ENCODE measurements around the gene TOX3. TPM values are rescaled to one million over a fixed set of nuclear protein-coding genes. Genes with fewer than 3 reads are reported as not detected.

The TOX3 gene
- total and polyA plus RNA-seq, 2 experiments from 2014 or later, result 0.24 to 0.79 TPM

GRCh38 chr16:52496051-52496876 lies 50.7 kb downstream of the TOX3 start:
- Histone ChIP-seq H3K27ac (no peak overlapping the region), H3K9me3 (ENCODE audit: low read depth) (no peaks in the 10 kb centered on the region), H3K27me3 (no peaks in the 10 kb centered on the region), H3K4me3 (no peak overlapping the region), H3K4me1 (ENCODE audit: low read depth) (peaks cover 11% of the 10 kb centered on the region), H3K36me3 (no peaks in the 10 kb centered on the region)
- peak in 1 of 2 donors; percentile 10 for DNase-seq (ENCODE audit: low read depth in 1 of 2, low spot score in 1 of 2)
- TF ChIP-seq, protein P1, sequence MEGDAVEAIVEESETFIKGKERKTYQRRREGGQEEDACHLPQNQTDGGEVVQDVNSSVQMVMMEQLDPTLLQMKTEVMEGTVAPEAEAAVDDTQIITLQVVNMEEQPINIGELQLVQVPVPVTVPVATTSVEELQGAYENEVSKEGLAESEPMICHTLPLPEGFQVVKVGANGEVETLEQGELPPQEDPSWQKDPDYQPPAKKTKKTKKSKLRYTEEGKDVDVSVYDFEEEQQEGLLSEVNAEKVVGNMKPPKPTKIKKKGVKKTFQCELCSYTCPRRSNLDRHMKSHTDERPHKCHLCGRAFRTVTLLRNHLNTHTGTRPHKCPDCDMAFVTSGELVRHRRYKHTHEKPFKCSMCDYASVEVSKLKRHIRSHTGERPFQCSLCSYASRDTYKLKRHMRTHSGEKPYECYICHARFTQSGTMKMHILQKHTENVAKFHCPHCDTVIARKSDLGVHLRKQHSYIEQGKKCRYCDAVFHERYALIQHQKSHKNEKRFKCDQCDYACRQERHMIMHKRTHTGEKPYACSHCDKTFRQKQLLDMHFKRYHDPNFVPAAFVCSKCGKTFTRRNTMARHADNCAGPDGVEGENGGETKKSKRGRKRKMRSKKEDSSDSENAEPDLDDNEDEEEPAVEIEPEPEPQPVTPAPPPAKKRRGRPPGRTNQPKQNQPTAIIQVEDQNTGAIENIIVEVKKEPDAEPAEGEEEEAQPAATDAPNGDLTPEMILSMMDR (IDR thresholded peaks at IDR 0.05; ENCODE audit: low read depth, low read length), result no peak

GRCh38 chr16:52494621-52495020 lies 52.3 kb downstream of the TOX3 start:
- TF ChIP-seq, protein P1 (IDR thresholded peaks at IDR 0.05; ENCODE audit: low read depth, low read length), result no peak
- H3K4me3 ChIP-seq, result no peak overlapping the region
- H3K27ac ChIP-seq, result no peak overlapping the region
- H3K9me3 ChIP-seq (ENCODE audit: low read depth), result no peaks in the 10 kb centered on the region
- H3K27me3 ChIP-seq, result no peaks in the 10 kb centered on the region
- H3K4me1 ChIP-seq (ENCODE audit: low read depth), result peaks cover 11% of the 10 kb centered on the region
- no peak for DNase-seq (ENCODE audit: low read depth in 1 of 2, low spot score in 1 of 2)
- no peaks in the 10 kb centered on the region for H3K36me3 ChIP-seq

DNA sequence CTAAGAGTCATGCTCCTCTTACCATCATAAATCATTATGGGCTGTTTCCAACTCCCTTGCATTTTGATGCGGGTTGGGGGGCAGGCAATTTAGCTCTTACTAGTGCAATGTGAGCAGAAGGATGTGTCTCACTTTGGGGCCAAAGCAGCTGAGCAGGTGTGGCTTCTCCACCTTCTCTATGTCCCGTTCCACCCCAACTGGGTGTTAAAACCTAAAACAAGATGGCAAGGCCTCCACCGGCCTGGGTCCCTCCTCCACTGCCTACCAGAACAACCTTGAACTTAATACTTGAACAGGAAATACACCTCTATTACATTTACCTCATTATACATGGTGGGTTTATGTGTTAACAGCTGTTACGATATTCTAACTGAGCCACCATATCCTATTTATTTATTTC lies 52.8 kb downstream of the TOX3 start:
- Histone ChIP-seq H3K27ac (no peak overlapping the region), H3K4me3 (no peak overlapping the region), H3K27me3 (no peaks in the 10 kb centered on the region), H3K4me1 (ENCODE audit: low read depth) (peaks cover 11% of the 10 kb centered on the region), H3K9me3 (ENCODE audit: low read depth) (no peaks in the 10 kb centered on the region), H3K36me3 (no peaks in the 10 kb centered on the region)
- TF ChIP-seq, protein P1 (IDR thresholded peaks at IDR 0.05; ENCODE audit: low read depth, low read length), result no peak
- DNase-seq (ENCODE audit: low read depth in 1 of 2, low spot score in 1 of 2), result no peak

DNA sequence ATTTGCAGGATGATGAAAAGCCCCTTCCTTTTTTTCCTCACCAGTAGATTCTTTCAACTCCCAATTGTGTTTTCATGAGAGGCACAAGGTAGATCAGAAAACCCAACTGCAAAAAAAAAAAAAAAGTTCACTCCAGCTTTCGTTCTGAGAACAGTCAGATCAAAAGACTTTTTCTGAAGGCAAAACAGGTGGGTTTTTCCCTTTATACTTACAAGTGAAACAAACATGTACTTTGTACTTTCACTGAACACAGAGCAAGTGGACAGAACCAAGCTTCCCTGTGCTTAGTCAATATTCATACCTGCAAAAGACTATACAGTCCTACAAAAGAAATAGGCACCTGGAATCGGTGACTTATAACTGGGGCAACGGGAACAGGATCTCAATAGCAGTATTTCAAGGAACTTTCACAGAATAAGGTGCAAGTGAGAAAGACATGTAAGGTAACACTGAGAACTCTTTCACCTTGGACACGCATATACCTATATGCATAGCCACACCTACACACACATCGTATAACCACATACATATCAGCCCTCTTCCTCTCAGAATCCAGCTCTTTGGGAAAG lies 54.1 kb downstream of the TOX3 start:
- peaks cover 11% of the 10 kb centered on the region for H3K4me1 ChIP-seq (ENCODE audit: low read depth)
- no peak for DNase-seq (ENCODE audit: low read depth in 1 of 2, low spot score in 1 of 2)

GRCh38 chr16:52491216-52491615 lies 55.7 kb downstream of the TOX3 start:
- no peak overlapping the region for H3K27ac ChIP-seq
- no peak for DNase-seq (ENCODE audit: low read depth in 1 of 2, low spot score in 1 of 2)
- H3K27me3 ChIP-seq, result no peaks in the 10 kb centered on the region
- TF ChIP-seq, protein P1 (IDR thresholded peaks at IDR 0.05; ENCODE audit: low read depth, low read length), result no peak
- no peak overlapping the region for H3K4me3 ChIP-seq
- H3K4me1 ChIP-seq (ENCODE audit: low read depth), result no peaks in the 10 kb centered on the region
- H3K36me3 ChIP-seq, result no peaks in the 10 kb centered on the region
- no peaks in the 10 kb centered on the region for H3K9me3 ChIP-seq (ENCODE audit: low read depth)

More for the DNA sequence above, 54.1 kb downstream of the TOX3 start:
- Histone ChIP-seq H3K9me3 (ENCODE audit: low read depth) (no peaks in the 10 kb centered on the region), H3K27me3 (no peaks in the 10 kb centered on the region), H3K27ac (no peak overlapping the region), H3K36me3 (no peaks in the 10 kb centered on the region), H3K4me3 (no peak overlapping the region)
- TF ChIP-seq, protein P1 (IDR thresholded peaks at IDR 0.05; ENCODE audit: low read depth, low read length), result no peak

Data from cardiac muscle cell (in vitro differentiated cells and primary cell).